K562 (cell line): Measurements from ENCODE around the gene NDUFA5. TPM values are rescaled to one million over a fixed set of nuclear protein-coding genes. Genes with fewer than 3 reads are reported as not detected.

Experiments
- ATAC-seq: fragments of 200-7000 bp; cut with Tn5 transposase; 3 replicates; pipeline ENCODE4 v1.9.1; 2020; ENCODE audit warnings: moderate library complexity
- BruUV-seq: library from RNA; stranded (reverse); fragments of 400-500 nt; replicated peaks from 2 replicates; lab custom pipeline; 2021; lab: Mats Ljungman, UMichigan
- CTCF ChIA-PET: fragments of 300-600 bp; formaldehyde crosslinking; extraction: SDS; loops from one replicate; lab custom pipeline; 2021; ENCODE audit warnings: low intra/inter-chr PET ratio; lab: Yijun Ruan, JAX
- POLR2A ChIA-PET: fragments of 300-600, 350-650 bp; sonication (Branson Sonifier 250); formaldehyde crosslinking; extraction: SDS; loops from one replicate; lab custom pipeline; 2021; ENCODE audit warnings: antibody characterized with exemption, inconsistent platforms; lab: Yijun Ruan, JAX
- DNase-seq, 4 experiments: peaks; one replicate each; pipeline versions ENCODE4 v3.0.0 to v3.0.0-alpha.2; 2011 to 2018; ENCODE audit warnings: low spot score in 3 of 4, mixed read lengths in 3 of 4; ENCODE audit errors: extremely low read depth in 1 of 4
- FAIRE-seq: peaks from 2 replicates; lab custom pipeline; 2011; peaks lifted over from hg19 to GRCh38; lab: Jason Lieb, UNC
- H2AFZ ChIP-seq: 2 replicates; pipeline ENCODE4 v1.6.0; 2011; ENCODE audit warnings: low read depth, low read length, control low read depth, inconsistent platforms
- H3K27ac ChIP-seq: fragments of 200-600 bp; 3 replicates; pipeline ENCODE4 v1.8.0; 2011; ENCODE audit warnings: low read depth, mild to moderate bottlenecking, control low read depth, inconsistent platforms, low read length, moderate library complexity, mixed read lengths; ENCODE audit errors: extremely low read depth
- H3K27me3 ChIP-seq, 2 experiments: fragments of 300-600 bp in 1 of 2; 2 replicates in 1 of 2; 3 replicates in 1 of 2; pipeline versions ENCODE4 v1.6.0 to v1.8.0; 2011; ENCODE audit warnings: inconsistent platforms in 2 of 2, low read length in 2 of 2, mild to moderate bottlenecking in 1 of 2, mixed read lengths in 1 of 2, moderate library complexity in 1 of 2; ENCODE audit not compliant: control insufficient read depth in 2 of 2, insufficient read depth in 2 of 2
- H3K36me3 ChIP-seq: fragments of 300-600 bp; 3 replicates; pipeline ENCODE4 v1.8.0; 2011; ENCODE audit warnings: mild to moderate bottlenecking, low read length, inconsistent platforms; ENCODE audit not compliant: control insufficient read depth, insufficient read depth
- H3K4me1 ChIP-seq, 2 experiments: fragments of 200-600 bp in 1 of 2; replicated peaks in 1 of 2; 2 replicates in 1 of 2; 3 replicates in 1 of 2; pipeline versions ENCODE4 v1.5.1 to v1.8.0; 2011; ENCODE audit warnings: inconsistent platforms in 2 of 2, low read length in 2 of 2, mild to moderate bottlenecking in 1 of 2, mixed read lengths in 1 of 2, moderate library complexity in 1 of 2; ENCODE audit not compliant: control insufficient read depth in 2 of 2, insufficient read depth in 2 of 2
- H3K4me2 ChIP-seq: 2 replicates; pipeline ENCODE4 v1.6.1; 2011; ENCODE audit warnings: low read length, control low read depth, inconsistent platforms, mixed read lengths; ENCODE audit not compliant: insufficient read depth
- H3K4me3 ChIP-seq: fragments of 200-600 bp; sonication (generic), shearing (Covaris generic); 2 replicates; pipeline ENCODE4 v1.5.1; 2016; ENCODE audit warnings: control low read depth, inconsistent platforms
- H3K79me2 ChIP-seq: fragments of 200-600 bp; 3 replicates; pipeline ENCODE4 v1.8.0; 2011; ENCODE audit warnings: low read length, inconsistent platforms; ENCODE audit not compliant: control insufficient read depth, insufficient read depth
- H3K9ac ChIP-seq, 2 experiments: 2 replicates each; pipeline versions ENCODE4 v1.6.0 to v1.6.1; 2011; ENCODE audit warnings: low read depth in 2 of 2, low read length in 2 of 2, control low read depth in 1 of 2, inconsistent platforms in 1 of 2, mild to moderate bottlenecking in 1 of 2, mixed read lengths in 1 of 2; ENCODE audit not compliant: insufficient read depth in 1 of 2
- H3K9me1 ChIP-seq: one replicate; pipeline ENCODE4 v1.6.0; 2011; ENCODE audit warnings: inconsistent platforms, mild to moderate bottlenecking, low read length, moderate library complexity; ENCODE audit not compliant: control insufficient read depth, insufficient read depth
- H3K9me3 ChIP-seq: replicated peaks from 2 replicates; pipeline ENCODE4 v1.5.1; 2011; ENCODE audit warnings: low read depth, low read length, inconsistent platforms; ENCODE audit not compliant: control insufficient read depth, insufficient read depth
- H4K20me1 ChIP-seq: replicated peaks from 2 replicates; pipeline ENCODE4 v1.6.1; 2011; ENCODE audit warnings: low read length, inconsistent platforms, mixed read lengths; ENCODE audit not compliant: control insufficient read depth, insufficient read depth
- BACH1 ChIP-seq: fragments of 200-800 bp; sonication (Bioruptor generic); IDR thresholded peaks from 2 replicates; pipeline ENCODE4 v1.6.1; 2016; ENCODE audit warnings: missing genetic modification characterization, missing compliant biosample characterization
- C11orf30 ChIP-seq: fragments of 450-650 bp; IDR thresholded peaks from 2 replicates; pipeline ENCODE4 v1.6.1; 2016; ENCODE audit warnings: low read depth, mild to moderate bottlenecking
- ESRRA ChIP-seq: fragments of 450-650 bp; IDR thresholded peaks from 2 replicates; pipeline ENCODE4 v1.6.1; 2014; ENCODE audit warnings: low read depth, mild to moderate bottlenecking, moderate library complexity, borderline replicate concordance
- MAFG ChIP-seq: fragments of 450-650 bp; conservative IDR thresholded peaks from 2 replicates; pipeline ENCODE4 v1.6.1; 2016; ENCODE audit warnings: missing genetic modification characterization, missing compliant biosample characterization
- NFE2L1 ChIP-seq: fragments of 450-650 bp; IDR thresholded peaks from 2 replicates; pipeline ENCODE4 v1.6.1; 2016; ENCODE audit warnings: missing genetic modification characterization, low read depth, mild to moderate bottlenecking, missing compliant biosample characterization, moderate library complexity, borderline replicate concordance
- ZNF316 ChIP-seq: fragments of 450-650 bp; IDR thresholded peaks from 2 replicates; pipeline ENCODE4 v1.6.1; 2016
- WGBS: fragments of 100-300 bp; shearing (Covaris generic); methylation state at CpG from one replicate; pipeline ENCODE4 v1.1.6; 2016; ENCODE audit warnings: low coverage, mixed read lengths; ENCODE audit not compliant: insufficient coverage; ENCODE audit errors: missing lambda C conversion rate; 5-methylcytosine and 5-hydroxymethylcytosine counted together
- in situ Hi-C: fragments of 300-500 bp; cut with MboI; formaldehyde crosslinking; loops from 4 replicates; pipeline ENCODE4 v1.15.0; 2018; ENCODE audit warnings: inconsistent platforms, mixed read lengths
- intact Hi-C: fragments of 100-400 bp; cut with micrococcal nuclease; formaldehyde crosslinking; loops from 2 replicates; pipeline ENCODE4 v1.14.2; 2022
- polyA plus RNA-seq, 8 experiments: library from polyadenylated mRNA; depleted of rRNA in 4 of 8; stranded (reverse) in 5 of 8; unstranded in 3 of 8; fragments of >200 nt; fragmentation: Nextera tagmentation in 2 of 8; fragmentation: Illumina TruSeq in 1 of 8; extraction: Ambion mirVana in 2 of 8; extraction: Trizol in 1 of 8; gene quantifications; 2 replicates each; pipeline versions ENCODE4 v1.2.1 to v1.2.3, GENCODE V29; 2011 to 2014; ENCODE audit warnings: inconsistent platforms in 1 of 8, missing spikeins in 1 of 8
- total RNA-seq, 7 experiments: library from RNA; depleted of rRNA in 6 of 7; stranded (reverse); fragments of >200 nt in 6 of 7; fragmentation: Illumina TruSeq in 2 of 7; extraction: Trizol in 2 of 7; gene quantifications; 2 replicates each; pipeline versions ENCODE4 v1.2.1 to v1.2.3, GENCODE V29; 2011 to 2021; ENCODE audit warnings: low replicate concordance in 1 of 7
- TF ChIP-seq, protein P1 (sequence below): fragments of 150-350 bp; IDR thresholded peaks from 2 replicates; pipeline ENCODE4 v1.6.1; 2014; ENCODE audit warnings: low read depth, mild to moderate bottlenecking, low read length, borderline replicate concordance
- TF ChIP-seq, protein P2 (sequence below): fragments of 200-600 bp; sonication (generic); IDR thresholded peaks from one replicate; pipeline ENCODE4 v1.6.1; 2012; ENCODE audit warnings: mild to moderate bottlenecking, low read depth, low read length, inconsistent platforms

Gene NDUFA5
- total and polyA plus RNA-seq, 9 of the 15 experiments (the other 6 are each of a cell fraction or from before 2014, with no cell fraction given): 155 to 677 (median 269) TPM

DNA sequence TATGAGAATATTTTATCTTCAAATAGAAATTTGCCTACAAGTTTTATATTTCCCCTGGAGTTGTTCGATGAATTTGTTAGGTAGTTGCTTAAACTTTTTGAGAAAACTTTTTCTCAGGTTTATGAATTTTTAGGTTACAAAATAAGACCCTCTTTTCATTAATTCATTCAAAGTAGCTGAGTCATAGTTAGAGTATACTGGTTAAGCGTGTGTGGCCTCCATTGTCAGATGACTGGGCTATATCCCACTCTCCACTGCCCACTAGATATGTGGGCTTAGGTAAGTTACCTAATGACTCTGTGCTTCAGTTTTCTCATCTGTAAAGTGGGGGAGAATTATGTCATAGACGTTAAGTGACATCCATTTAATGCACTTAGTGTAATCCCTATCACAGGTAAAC is 45.0 kb upstream of the NDUFA5 start:
- no peaks in the 10 kb centered on the region for H3K79me2 ChIP-seq
- BruUV-seq: no TSS peak
- WGBS: 17% methylated on average over 3 of the region's 3 CpGs
- H2AFZ ChIP-seq: no peak overlapping the region
- H3K27ac ChIP-seq: no peak overlapping the region
- H3K27me3 ChIP-seq: no peaks in the 10 kb centered on the region
- CTCF ChIA-PET: no interaction called here
- POLR2A ChIA-PET: interaction anchor here (1.0 kb wide), 1 partner anchor 9 kb away, joined by 4 read pairs; no protein-coding TSS in a partner anchor
- FAIRE-seq (no peak), ATAC-seq (no peak), DNase-seq (no peak)
- no peaks in the 10 kb centered on the region for H4K20me1 ChIP-seq
- H3K9me1 ChIP-seq: no peaks in the 10 kb centered on the region
- no peak overlapping the region for H3K4me2 ChIP-seq
- intact Hi-C loops (no loop called here), in situ Hi-C loops (no loop called here)
- H3K9ac ChIP-seq: no peak overlapping the region
- H3K4me1 ChIP-seq: no peaks in the 10 kb centered on the region; a peak in 1 of 5 replicates
- no peak overlapping the region for H3K4me3 ChIP-seq
- H3K36me3 ChIP-seq: no peaks in the 10 kb centered on the region
- no peaks in the 10 kb centered on the region for H3K9me3 ChIP-seq
- TF ChIP-seq ESRRA (no peak), NFE2L1 (tag) (peak; percentile 59; the same call in 1 of the 2 replicates), BACH1 (peak; percentile 42; the same call in 1 of the 2 replicates), ZNF316 (peak; percentile 81; the same call in 1 of the 2 replicates), MAFG (peak; percentile 75), C11orf30 (peak; percentile 64; the same call in 1 of the 2 replicates)
- TF ChIP-seq, protein P1, sequence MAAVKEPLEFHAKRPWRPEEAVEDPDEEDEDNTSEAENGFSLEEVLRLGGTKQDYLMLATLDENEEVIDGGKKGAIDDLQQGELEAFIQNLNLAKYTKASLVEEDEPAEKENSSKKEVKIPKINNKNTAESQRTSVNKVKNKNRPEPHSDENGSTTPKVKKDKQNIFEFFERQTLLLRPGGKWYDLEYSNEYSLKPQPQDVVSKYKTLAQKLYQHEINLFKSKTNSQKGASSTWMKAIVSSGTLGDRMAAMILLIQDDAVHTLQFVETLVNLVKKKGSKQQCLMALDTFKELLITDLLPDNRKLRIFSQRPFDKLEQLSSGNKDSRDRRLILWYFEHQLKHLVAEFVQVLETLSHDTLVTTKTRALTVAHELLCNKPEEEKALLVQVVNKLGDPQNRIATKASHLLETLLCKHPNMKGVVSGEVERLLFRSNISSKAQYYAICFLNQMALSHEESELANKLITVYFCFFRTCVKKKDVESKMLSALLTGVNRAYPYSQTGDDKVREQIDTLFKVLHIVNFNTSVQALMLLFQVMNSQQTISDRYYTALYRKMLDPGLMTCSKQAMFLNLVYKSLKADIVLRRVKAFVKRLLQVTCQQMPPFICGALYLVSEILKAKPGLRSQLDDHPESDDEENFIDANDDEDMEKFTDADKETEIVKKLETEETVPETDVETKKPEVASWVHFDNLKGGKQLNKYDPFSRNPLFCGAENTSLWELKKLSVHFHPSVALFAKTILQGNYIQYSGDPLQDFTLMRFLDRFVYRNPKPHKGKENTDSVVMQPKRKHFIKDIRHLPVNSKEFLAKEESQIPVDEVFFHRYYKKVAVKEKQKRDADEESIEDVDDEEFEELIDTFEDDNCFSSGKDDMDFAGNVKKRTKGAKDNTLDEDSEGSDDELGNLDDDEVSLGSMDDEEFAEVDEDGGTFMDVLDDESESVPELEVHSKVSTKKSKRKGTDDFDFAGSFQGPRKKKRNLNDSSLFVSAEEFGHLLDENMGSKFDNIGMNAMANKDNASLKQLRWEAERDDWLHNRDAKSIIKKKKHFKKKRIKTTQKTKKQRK: no peak
- TF ChIP-seq, protein P2, sequence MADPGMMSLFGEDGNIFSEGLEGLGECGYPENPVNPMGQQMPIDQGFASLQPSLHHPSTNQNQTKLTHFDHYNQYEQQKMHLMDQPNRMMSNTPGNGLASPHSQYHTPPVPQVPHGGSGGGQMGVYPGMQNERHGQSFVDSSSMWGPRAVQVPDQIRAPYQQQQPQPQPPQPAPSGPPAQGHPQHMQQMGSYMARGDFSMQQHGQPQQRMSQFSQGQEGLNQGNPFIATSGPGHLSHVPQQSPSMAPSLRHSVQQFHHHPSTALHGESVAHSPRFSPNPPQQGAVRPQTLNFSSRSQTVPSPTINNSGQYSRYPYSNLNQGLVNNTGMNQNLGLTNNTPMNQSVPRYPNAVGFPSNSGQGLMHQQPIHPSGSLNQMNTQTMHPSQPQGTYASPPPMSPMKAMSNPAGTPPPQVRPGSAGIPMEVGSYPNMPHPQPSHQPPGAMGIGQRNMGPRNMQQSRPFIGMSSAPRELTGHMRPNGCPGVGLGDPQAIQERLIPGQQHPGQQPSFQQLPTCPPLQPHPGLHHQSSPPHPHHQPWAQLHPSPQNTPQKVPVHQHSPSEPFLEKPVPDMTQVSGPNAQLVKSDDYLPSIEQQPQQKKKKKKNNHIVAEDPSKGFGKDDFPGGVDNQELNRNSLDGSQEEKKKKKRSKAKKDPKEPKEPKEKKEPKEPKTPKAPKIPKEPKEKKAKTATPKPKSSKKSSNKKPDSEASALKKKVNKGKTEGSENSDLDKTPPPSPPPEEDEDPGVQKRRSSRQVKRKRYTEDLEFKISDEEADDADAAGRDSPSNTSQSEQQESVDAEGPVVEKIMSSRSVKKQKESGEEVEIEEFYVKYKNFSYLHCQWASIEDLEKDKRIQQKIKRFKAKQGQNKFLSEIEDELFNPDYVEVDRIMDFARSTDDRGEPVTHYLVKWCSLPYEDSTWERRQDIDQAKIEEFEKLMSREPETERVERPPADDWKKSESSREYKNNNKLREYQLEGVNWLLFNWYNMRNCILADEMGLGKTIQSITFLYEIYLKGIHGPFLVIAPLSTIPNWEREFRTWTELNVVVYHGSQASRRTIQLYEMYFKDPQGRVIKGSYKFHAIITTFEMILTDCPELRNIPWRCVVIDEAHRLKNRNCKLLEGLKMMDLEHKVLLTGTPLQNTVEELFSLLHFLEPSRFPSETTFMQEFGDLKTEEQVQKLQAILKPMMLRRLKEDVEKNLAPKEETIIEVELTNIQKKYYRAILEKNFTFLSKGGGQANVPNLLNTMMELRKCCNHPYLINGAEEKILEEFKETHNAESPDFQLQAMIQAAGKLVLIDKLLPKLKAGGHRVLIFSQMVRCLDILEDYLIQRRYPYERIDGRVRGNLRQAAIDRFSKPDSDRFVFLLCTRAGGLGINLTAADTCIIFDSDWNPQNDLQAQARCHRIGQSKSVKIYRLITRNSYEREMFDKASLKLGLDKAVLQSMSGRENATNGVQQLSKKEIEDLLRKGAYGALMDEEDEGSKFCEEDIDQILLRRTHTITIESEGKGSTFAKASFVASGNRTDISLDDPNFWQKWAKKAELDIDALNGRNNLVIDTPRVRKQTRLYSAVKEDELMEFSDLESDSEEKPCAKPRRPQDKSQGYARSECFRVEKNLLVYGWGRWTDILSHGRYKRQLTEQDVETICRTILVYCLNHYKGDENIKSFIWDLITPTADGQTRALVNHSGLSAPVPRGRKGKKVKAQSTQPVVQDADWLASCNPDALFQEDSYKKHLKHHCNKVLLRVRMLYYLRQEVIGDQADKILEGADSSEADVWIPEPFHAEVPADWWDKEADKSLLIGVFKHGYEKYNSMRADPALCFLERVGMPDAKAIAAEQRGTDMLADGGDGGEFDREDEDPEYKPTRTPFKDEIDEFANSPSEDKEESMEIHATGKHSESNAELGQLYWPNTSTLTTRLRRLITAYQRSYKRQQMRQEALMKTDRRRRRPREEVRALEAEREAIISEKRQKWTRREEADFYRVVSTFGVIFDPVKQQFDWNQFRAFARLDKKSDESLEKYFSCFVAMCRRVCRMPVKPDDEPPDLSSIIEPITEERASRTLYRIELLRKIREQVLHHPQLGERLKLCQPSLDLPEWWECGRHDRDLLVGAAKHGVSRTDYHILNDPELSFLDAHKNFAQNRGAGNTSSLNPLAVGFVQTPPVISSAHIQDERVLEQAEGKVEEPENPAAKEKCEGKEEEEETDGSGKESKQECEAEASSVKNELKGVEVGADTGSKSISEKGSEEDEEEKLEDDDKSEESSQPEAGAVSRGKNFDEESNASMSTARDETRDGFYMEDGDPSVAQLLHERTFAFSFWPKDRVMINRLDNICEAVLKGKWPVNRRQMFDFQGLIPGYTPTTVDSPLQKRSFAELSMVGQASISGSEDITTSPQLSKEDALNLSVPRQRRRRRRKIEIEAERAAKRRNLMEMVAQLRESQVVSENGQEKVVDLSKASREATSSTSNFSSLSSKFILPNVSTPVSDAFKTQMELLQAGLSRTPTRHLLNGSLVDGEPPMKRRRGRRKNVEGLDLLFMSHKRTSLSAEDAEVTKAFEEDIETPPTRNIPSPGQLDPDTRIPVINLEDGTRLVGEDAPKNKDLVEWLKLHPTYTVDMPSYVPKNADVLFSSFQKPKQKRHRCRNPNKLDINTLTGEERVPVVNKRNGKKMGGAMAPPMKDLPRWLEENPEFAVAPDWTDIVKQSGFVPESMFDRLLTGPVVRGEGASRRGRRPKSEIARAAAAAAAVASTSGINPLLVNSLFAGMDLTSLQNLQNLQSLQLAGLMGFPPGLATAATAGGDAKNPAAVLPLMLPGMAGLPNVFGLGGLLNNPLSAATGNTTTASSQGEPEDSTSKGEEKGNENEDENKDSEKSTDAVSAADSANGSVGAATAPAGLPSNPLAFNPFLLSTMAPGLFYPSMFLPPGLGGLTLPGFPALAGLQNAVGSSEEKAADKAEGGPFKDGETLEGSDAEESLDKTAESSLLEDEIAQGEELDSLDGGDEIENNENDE: no peak
